ENCODE results near the gene PPP1R37. TPM values are rescaled to one million over a fixed set of nuclear protein-coding genes. Genes with fewer than 3 reads are reported as not detected.

Gene PPP1R37
- total RNA-seq, 1 experiment from 2014 or later: 8.0 TPM

- Histone ChIP-seq H3K9ac (ENCODE audit: low read length) (no peak overlapping the region), H3K27me3 (ENCODE audit: low read length) (no peaks in the 10 kb centered on the region), H3K4me1 (ENCODE audit: low read length) (peaks cover 38% of the 10 kb centered on the region), H2AFZ (ENCODE audit: low read length) (no peak overlapping the region), H3K9me2 (replicated peaks; ENCODE audit: insufficient read depth, low read length) (no peaks in the 10 kb centered on the region), H3K9me3 (ENCODE audit: low read length) (no peaks in the 10 kb centered on the region), H3K4me3 (ENCODE audit: low read length) (no peak overlapping the region), H3K36me3 (ENCODE audit: insufficient read depth, low read length) (no peaks in the 10 kb centered on the region), H3K79me2 (ENCODE audit: low read length) (peaks cover 91% of the 10 kb centered on the region), H4K20me1 (ENCODE audit: insufficient read depth, low read depth, low read length) (peaks cover 10% of the 10 kb centered on the region; the same call in 1 of the 2 replicates), H3K27ac (ENCODE audit: low read length) (no peak overlapping the region), H3K4me2 (ENCODE audit: low read depth, low read length, poor library complexity, severe bottlenecking) (no peak overlapping the region)
- DNase-seq: no peak
Measured at GRCh38 chr19:45107621-45108150, 14.7 kb downstream of the PPP1R37 start.

DNA sequence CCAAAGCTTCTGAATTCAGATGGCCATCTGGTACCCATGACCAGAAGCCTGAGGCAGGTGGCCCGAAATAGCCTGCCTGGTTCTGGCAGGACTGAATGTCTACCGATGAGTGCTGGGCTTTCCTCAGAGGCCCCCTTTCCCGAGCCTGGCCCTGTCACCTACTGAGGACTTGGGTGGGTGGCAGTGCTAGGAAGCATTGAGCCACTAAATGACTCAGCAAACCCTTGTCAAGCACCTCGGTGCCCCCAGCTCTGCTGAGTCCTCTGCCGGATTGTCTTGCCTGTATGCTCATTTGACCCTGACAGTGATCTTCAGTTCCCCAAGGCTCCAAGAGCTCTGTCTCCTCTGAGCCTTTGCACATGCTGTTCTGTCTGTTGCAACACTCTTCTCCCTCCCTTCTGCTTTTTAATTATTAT is 17.9 kb downstream of the PPP1R37 start:
- H3K79me2 ChIP-seq (ENCODE audit: low read length): peaks cover 91% of the 10 kb centered on the region
- H3K9me3 ChIP-seq (ENCODE audit: low read length): no peaks in the 10 kb centered on the region
- H3K27ac ChIP-seq (ENCODE audit: low read length): 0 out of 2 replicates have a peak overlapping the region, but pooled peaks have one; percentile 31
- no peaks in the 10 kb centered on the region for H3K9me2 ChIP-seq (replicated peaks; ENCODE audit: insufficient read depth, low read length)
- DNase-seq: no peak
- H2AFZ ChIP-seq (ENCODE audit: low read length): no peak overlapping the region
- no peak overlapping the region for H3K4me3 ChIP-seq (ENCODE audit: low read length)
- H3K4me2 ChIP-seq (ENCODE audit: low read depth, low read length, poor library complexity, severe bottlenecking): no peak overlapping the region
- no peak overlapping the region for H3K9ac ChIP-seq (ENCODE audit: low read length)
- peaks cover 15% of the 10 kb centered on the region; the same call in 1 of the 2 replicates for H4K20me1 ChIP-seq (ENCODE audit: insufficient read depth, low read depth, low read length)
- H3K4me1 ChIP-seq (ENCODE audit: low read length): peaks cover 37% of the 10 kb centered on the region
- no peaks in the 10 kb centered on the region for H3K36me3 ChIP-seq (ENCODE audit: insufficient read depth, low read length)
- H3K27me3 ChIP-seq (ENCODE audit: low read length): no peaks in the 10 kb centered on the region

DNA sequence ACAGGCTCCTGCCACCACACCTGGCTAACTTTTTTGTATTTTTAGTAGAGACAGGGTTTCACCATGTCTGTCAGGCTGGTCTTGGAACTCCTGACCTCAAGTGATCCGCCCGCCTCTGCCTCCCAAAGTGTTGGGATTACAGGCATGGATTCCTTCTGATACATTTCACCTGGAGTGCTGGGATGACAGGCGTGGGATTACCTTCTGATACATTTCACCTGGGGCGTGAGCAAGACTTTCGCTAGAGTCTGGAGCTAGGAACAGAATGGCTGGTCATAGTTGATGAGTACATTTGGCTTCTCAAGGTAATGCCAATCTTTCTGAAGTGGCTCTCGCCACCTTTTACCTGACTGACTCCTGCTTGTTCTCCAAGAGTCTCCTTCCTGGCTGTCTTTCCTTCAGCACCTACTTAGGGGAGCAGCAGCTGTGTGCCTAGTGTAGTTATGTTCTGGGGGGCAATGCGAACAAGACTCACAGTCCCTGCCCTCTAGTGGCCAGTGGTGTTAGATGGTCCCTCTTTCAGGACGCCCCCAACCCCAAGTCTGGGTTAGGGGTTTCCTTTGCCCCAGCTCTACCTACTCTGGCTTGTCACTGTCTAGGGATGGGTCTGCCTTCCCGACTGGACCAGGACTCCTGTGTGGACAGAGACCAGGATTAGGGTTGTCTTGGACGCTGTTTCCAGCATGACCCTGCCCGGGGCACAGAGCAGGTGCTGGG is 19.3 kb downstream of the PPP1R37 start:
- H3K79me2 ChIP-seq (ENCODE audit: low read length): peaks cover 93% of the 10 kb centered on the region
- H3K9me2 ChIP-seq (replicated peaks; ENCODE audit: insufficient read depth, low read length): no peaks in the 10 kb centered on the region
- no peaks in the 10 kb centered on the region for H3K9me3 ChIP-seq (ENCODE audit: low read length)
- H2AFZ ChIP-seq (ENCODE audit: low read length): no peak overlapping the region
- no peak overlapping the region for H3K9ac ChIP-seq (ENCODE audit: low read length)
- H3K4me2 ChIP-seq (ENCODE audit: low read depth, low read length, poor library complexity, severe bottlenecking): no peak overlapping the region
- H3K4me1 ChIP-seq (ENCODE audit: low read length): peaks cover 38% of the 10 kb centered on the region
- H3K36me3 ChIP-seq (ENCODE audit: insufficient read depth, low read length): no peaks in the 10 kb centered on the region
- H3K4me3 ChIP-seq (ENCODE audit: low read length): no peak overlapping the region
- H3K27me3 ChIP-seq (ENCODE audit: low read length): no peaks in the 10 kb centered on the region
- H4K20me1 ChIP-seq (ENCODE audit: insufficient read depth, low read depth, low read length): peaks cover 19% of the 10 kb centered on the region; the same call in 1 of the 2 replicates
- no peak for DNase-seq
- H3K27ac ChIP-seq (ENCODE audit: low read length): no peak overlapping the region

- Histone ChIP-seq H2AFZ (ENCODE audit: low read length) (no peak overlapping the region), H3K9ac (ENCODE audit: low read length) (no peak overlapping the region), H3K4me3 (ENCODE audit: low read length) (no peak overlapping the region), H3K27ac (ENCODE audit: low read length) (no peak overlapping the region), H3K27me3 (ENCODE audit: low read length) (no peaks in the 10 kb centered on the region), H4K20me1 (ENCODE audit: insufficient read depth, low read depth, low read length) (peaks cover 28% of the 10 kb centered on the region; the same call in 1 of the 2 replicates), H3K36me3 (ENCODE audit: insufficient read depth, low read length) (no peaks in the 10 kb centered on the region), H3K9me2 (replicated peaks; ENCODE audit: insufficient read depth, low read length) (no peaks in the 10 kb centered on the region), H3K4me1 (ENCODE audit: low read length) (peaks cover 40% of the 10 kb centered on the region), H3K4me2 (ENCODE audit: low read depth, low read length, poor library complexity, severe bottlenecking) (no peak overlapping the region), H3K79me2 (ENCODE audit: low read length) (peaks cover 94% of the 10 kb centered on the region), H3K9me3 (ENCODE audit: low read length) (no peaks in the 10 kb centered on the region)
- DNase-seq: no peak
Measured at GRCh38 chr19:45113628-45114027, 20.6 kb downstream of the PPP1R37 start.

- Histone ChIP-seq H3K9me3 (ENCODE audit: low read length) (no peaks in the 10 kb centered on the region), H3K27ac (ENCODE audit: low read length) (no peak overlapping the region), H3K4me2 (ENCODE audit: low read depth, low read length, poor library complexity, severe bottlenecking) (no peak overlapping the region), H2AFZ (ENCODE audit: low read length) (no peak overlapping the region), H3K27me3 (ENCODE audit: low read length) (no peaks in the 10 kb centered on the region), H3K36me3 (ENCODE audit: insufficient read depth, low read length) (no peaks in the 10 kb centered on the region), H4K20me1 (ENCODE audit: insufficient read depth, low read depth, low read length) (peaks cover 28% of the 10 kb centered on the region; the same call in 1 of the 2 replicates), H3K79me2 (ENCODE audit: low read length) (peaks cover 93% of the 10 kb centered on the region), H3K4me3 (ENCODE audit: low read length) (no peak overlapping the region), H3K9ac (ENCODE audit: low read length) (no peak overlapping the region), H3K9me2 (replicated peaks; ENCODE audit: insufficient read depth, low read length) (no peaks in the 10 kb centered on the region), H3K4me1 (ENCODE audit: low read length) (peaks cover 44% of the 10 kb centered on the region)
- no peak for DNase-seq
Measured at GRCh38 chr19:45114116-45114515, 21.1 kb downstream of the PPP1R37 start.

DNA sequence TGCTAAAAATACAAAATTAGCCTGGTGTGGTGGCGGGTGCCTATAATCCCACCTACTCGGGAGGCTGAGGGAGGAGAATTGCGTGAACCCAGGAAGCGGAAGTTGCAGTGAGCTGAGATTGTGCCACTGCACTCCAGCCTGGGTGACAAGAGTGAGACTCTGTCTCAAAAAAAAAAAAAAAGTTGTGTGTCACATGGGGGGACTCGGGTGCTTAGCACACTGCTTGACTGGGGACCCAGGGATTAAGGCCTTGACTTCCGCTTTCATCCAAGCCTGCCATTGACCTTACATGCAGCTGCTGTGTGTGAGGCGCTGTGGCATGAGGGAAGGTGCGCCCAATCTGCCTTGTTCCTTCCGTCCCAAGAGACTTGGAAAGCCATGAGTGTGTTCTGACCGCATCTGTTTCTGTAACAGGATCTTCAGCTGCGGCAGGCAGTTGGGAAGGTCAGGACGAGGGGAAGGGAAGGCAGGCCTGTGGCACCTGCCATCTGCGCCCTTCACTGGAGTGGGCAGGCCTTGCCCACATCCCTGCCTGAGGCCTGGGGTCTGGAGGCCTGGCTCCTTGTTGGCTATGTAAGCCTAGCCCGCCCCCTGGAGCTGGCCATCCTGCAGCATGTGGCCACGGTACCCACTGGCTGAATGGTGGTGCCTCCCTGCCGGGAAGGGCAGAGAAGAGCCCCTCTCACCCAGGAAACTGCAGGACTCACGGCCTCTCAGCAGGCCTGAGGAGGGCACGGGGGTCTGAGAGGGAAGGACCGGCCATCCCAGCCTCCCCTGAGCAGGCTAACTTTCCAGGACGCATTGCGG is 23.0 kb downstream of the PPP1R37 start:
- Histone ChIP-seq H3K27ac (ENCODE audit: low read length) (no peak overlapping the region), H3K4me3 (ENCODE audit: low read length) (no peak overlapping the region), H3K4me2 (ENCODE audit: low read depth, low read length, poor library complexity, severe bottlenecking) (no peak overlapping the region), H3K9me2 (replicated peaks; ENCODE audit: insufficient read depth, low read length) (no peaks in the 10 kb centered on the region), H3K36me3 (ENCODE audit: insufficient read depth, low read length) (no peaks in the 10 kb centered on the region), H3K79me2 (ENCODE audit: low read length) (peaks cover 91% of the 10 kb centered on the region), H2AFZ (ENCODE audit: low read length) (no peak overlapping the region), H4K20me1 (ENCODE audit: insufficient read depth, low read depth, low read length) (peaks cover 32% of the 10 kb centered on the region; the same call in 1 of the 2 replicates), H3K27me3 (ENCODE audit: low read length) (no peaks in the 10 kb centered on the region), H3K9me3 (ENCODE audit: low read length) (no peaks in the 10 kb centered on the region), H3K4me1 (ENCODE audit: low read length) (peaks cover 35% of the 10 kb centered on the region), H3K9ac (ENCODE audit: low read length) (no peak overlapping the region)
- DNase-seq: no peak

GRCh38 chr19:45117167-45117594 is 24.2 kb downstream of the PPP1R37 start:
- Histone ChIP-seq H3K9me2 (replicated peaks; ENCODE audit: insufficient read depth, low read length) (no peaks in the 10 kb centered on the region), H3K4me2 (ENCODE audit: low read depth, low read length, poor library complexity, severe bottlenecking) (no peak overlapping the region), H3K36me3 (ENCODE audit: insufficient read depth, low read length) (no peaks in the 10 kb centered on the region), H3K4me3 (ENCODE audit: low read length) (no peak overlapping the region), H2AFZ (ENCODE audit: low read length) (no peak overlapping the region), H3K27ac (ENCODE audit: low read length) (no peak overlapping the region), H3K4me1 (ENCODE audit: low read length) (peaks cover 39% of the 10 kb centered on the region), H3K9me3 (ENCODE audit: low read length) (no peaks in the 10 kb centered on the region), H3K79me2 (ENCODE audit: low read length) (peaks cover 88% of the 10 kb centered on the region), H3K9ac (ENCODE audit: low read length) (no peak overlapping the region), H4K20me1 (ENCODE audit: insufficient read depth, low read depth, low read length) (peaks cover 32% of the 10 kb centered on the region; the same call in 1 of the 2 replicates), H3K27me3 (ENCODE audit: low read length) (no peaks in the 10 kb centered on the region)
- peak; percentile 49 for DNase-seq

GRCh38 chr19:45117671-45118070 is 24.7 kb downstream of the PPP1R37 start:
- peaks cover 88% of the 10 kb centered on the region for H3K79me2 ChIP-seq (ENCODE audit: low read length)
- no peaks in the 10 kb centered on the region for H3K27me3 ChIP-seq (ENCODE audit: low read length)
- H3K4me2 ChIP-seq (ENCODE audit: low read depth, low read length, poor library complexity, severe bottlenecking): peak overlapping the region; percentile 35
- no peak for DNase-seq
- H3K4me3 ChIP-seq (ENCODE audit: low read length): no peak overlapping the region
- no peak overlapping the region for H2AFZ ChIP-seq (ENCODE audit: low read length)
- H3K9ac ChIP-seq (ENCODE audit: low read length): no peak overlapping the region
- no peaks in the 10 kb centered on the region for H3K9me3 ChIP-seq (ENCODE audit: low read length)
- peaks cover 39% of the 10 kb centered on the region for H3K4me1 ChIP-seq (ENCODE audit: low read length)
- H4K20me1 ChIP-seq (ENCODE audit: insufficient read depth, low read depth, low read length): peaks cover 27% of the 10 kb centered on the region; the same call in 1 of the 2 replicates
- no peak overlapping the region for H3K27ac ChIP-seq (ENCODE audit: low read length)
- no peaks in the 10 kb centered on the region for H3K36me3 ChIP-seq (ENCODE audit: insufficient read depth, low read length)
- H3K9me2 ChIP-seq (replicated peaks; ENCODE audit: insufficient read depth, low read length): no peaks in the 10 kb centered on the region
